Activated CD4-positive, alpha-beta T cell treated with anti-CD3 and anti-CD28 coated beads for 48 hours (primary cell): ENCODE data around the gene MTA1.

Experiments
- DNase-seq: peaks from one replicate; pipeline ENCODE4 v3.0.0-alpha.2; 2020

The MTA1 gene

DNA sequence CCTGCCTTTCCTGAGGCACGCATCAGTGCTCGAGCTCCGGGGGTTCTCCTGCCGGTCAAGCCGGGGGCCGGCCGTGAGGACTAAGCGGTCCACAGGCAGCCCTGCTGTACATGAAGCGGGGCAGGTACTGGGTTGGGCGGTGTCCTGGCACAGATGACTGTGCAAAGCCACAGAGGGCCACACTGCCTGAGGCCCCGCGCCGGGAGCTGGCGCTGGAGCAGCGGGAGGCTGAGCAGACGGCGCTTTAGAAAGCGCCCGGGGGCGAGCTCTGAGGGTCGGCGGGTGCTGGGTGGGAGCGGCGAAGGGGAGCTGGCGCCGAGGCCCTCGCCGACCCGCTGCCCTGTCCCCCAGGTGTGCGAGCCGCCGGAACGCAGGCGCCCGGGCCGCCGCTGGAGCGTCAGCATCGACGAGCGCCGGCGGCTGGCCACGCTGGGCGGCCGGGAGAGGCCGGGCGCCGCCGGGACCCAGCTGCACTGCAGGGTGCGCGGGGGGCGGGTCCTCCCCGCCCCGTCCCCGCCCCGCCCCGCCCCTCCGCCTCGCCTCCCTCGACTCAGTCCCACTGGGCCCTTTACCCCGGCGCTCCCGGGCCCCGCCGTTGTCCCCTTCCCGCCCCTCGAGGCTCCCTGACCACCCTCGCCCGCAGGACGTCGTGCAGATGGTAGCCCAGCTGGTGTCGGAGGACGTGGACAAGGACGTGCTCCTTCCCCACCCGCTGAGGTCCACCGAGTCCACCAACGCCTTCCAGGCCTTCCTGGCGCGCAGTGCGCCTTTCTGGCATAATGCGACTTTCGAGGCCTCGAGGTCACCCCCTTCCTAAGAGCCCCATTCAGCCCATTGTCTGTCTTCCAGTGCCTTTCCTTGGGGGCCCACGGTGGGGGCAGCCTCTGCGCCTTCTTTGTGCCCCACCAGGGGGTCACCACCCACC is 8.3 kb upstream of the MTA1 start:
- DNase-seq: no peak

DNA sequence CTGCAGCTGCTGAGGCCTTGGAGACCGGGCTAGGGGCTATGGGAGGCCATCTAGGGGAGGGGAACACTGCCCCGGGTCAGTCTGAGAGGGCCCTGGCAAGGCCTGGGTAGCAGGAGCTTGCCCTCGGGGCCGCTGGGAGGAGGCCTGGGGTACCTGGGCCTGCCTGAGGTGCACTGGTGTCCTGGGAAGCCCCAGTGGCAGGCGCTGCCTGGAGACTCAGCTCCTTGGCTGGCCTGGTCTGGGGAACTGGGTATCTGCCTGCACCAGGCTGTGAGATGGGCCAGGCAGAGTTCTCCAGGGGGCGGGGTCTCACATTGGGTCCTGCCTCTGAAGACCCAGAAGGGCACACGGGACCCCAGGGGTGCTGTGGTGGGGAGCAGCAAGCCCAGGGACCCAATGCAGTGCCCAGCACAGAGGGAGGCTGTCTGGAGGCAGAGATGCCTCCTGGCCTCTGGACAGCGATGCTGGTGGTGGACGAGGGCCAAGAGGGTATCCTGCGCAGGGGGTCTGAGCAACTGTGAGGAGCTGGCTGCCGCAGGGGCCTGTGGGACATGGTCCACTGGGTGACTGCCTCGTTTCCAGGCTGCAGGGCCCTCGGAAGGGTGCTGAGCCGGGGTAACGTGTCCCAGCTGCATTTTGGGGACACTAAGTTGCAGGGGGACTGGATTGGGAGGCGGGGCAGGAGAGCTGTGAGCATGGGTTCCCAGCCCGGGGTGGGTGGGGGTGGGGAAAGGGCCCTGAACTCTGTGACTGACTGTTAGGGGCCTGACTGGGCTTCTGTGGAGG is 7.4 kb upstream of the MTA1 start:
- DNase-seq: no peak

DNA sequence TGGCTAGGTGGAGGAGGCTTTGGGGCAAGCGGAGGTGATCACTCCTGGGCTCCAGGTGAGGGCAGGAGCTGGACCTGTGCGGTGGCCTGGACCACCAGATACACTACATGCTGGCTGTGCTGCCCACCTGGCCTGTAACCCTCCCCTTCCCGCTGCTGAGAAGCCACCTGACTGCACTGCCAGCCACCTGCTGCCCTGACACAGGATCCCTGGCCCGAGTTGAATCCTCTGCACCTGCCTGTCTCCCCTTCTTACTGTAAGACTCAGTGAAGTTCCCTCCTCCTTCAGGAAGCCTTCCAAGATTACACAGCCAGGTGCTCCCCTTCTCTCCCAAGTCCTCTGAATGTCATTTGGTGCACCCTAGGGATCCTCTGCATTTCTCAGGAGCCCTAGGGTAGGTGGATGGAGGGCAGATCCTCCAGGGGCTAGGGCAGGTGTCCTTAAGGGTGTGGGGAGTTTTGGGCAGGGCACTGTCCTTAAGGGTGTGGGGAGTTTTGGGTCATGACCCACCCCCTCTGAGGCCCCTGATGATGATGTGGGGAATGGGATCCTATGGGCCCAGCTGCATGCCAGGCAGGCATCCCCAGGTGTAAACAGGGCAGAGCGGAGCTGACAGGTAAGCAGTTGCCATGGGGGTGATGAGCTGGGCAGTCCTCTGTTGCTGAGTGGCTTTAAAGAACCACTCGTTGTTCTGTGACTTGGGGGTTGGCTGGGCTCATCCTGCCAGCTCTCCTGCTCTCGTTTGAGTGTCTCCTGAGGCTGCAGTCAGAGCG is 6.7 kb upstream of the MTA1 start:
- no peak for DNase-seq

DNA sequence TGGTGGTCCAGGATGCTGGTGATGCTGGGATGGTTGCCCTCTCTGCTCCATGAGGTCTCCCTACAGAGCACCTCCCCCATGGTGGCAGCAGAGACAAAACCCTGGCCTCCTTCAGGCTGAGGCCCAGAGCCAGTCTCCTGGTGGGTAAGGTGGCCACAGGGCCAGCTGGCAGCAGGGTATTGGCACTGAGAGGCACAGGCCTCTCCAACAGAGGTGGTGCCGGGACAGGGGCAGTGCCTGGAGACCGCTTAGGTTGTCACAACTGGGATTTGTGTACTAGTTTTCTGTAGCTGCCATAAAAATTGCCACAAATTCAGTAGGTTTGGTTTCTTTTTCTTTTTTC is 6.1 kb upstream of the MTA1 start:
- DNase-seq: no peak

DNA sequence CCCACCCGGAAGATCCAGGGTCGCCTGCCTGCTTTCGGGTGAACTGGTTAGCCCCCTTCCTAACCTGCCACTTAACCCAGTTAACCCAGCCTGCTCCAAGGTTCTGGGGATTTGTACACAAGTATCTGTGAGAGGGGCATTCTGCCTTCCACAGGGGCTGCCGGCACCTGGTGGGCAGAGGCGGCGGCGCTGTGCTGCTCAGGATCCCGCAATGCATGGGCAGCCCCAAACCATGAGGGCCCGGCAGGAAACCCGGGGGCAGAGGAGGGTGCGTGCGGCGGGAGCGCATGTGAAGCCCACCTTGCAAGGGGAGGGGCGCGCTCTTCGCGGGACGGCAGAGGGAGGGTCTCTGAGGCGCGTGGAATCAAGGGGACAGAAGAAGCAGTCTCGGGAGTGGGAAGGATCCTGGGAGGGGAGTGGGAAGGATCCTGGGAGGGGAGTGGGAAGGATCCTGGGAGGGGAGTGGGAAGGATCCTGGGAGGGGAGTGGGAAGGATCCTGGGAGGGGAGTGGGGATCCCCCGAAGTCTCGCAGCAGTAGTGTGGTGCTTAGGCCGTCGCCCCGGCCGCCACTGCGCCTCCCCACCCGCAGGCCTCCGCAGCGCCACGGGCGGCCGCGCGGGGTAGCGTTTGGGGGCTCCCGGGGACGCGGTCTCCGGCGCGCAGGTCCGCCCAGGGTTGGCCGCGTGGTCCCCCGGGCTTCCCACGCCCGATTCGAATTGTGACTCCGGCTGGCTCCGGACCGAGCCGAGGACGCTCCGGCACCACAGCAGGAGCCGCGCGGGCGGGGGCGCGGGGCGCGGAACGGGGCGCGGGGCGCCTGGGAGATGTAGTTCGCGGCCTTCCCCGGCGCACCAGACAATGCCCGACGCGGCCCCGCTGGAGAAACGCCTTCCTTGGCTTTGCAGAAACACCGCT is 4.9 kb upstream of the MTA1 start:
- DNase-seq: peak; percentile 85

DNA sequence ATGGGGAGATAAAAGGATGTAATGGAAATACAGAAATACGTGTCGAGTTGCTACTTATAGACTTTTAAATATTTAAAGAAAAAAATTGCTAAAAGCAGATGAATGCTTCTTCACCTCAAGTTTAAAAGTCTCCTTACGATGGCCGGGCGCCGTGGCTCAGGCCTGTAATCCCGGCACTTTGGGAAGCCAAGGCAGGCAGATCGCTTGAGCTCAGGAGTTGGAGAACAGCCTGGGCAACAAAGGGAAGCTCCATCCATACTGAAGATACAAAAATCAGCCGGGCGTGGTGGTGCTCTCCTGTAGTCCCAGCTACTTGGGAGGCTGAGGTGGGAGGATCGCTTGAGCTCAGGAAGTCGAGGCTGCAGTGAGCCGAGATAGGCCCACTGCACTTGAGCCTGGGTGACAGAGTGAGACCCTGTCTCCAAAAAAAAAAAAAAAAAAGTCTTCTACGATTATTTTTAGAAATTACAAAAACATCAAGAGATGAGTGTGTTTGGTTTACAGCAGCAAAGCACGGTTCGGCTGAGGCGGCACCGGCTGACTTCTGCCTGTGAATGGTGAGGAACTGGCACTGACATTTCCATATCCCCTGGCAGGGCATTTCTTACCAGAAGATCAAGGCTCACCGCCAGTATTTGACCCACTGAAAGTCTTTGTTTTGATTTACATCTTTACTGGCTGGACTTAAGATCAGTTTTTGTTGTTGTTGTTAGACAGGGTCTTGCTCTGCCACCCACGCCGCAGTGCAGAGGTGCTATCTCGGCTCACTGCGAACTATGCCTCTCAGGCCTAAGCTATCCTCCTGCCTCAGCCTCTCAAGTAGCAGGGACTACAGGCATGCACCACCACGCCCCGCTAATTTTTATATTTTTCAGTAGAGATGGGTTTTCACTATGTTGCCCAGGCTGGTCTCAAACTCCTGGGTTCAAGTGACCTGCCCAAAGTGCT is 3.9 kb upstream of the MTA1 start:
- DNase-seq: no peak

DNA sequence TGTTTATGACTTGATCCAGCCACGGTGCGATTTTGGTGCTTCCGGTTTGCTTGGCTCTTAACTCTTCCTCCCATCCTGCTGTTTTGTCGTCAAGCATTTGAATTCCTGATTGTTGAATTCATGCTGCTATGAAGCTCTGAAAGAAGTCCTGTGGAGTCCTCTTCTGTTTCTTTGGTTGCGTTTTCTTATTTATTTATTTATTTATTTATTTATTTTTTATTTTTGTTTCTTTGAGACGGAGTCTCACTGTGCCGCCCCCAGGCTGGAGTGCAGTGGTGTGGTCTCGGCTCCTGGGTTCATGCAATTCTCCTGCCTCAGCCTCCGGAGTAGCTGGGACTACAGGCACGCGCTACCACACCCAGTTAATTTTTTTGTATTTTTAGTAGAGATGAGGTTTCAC is 3.0 kb upstream of the MTA1 start:
- DNase-seq: no peak

DNA sequence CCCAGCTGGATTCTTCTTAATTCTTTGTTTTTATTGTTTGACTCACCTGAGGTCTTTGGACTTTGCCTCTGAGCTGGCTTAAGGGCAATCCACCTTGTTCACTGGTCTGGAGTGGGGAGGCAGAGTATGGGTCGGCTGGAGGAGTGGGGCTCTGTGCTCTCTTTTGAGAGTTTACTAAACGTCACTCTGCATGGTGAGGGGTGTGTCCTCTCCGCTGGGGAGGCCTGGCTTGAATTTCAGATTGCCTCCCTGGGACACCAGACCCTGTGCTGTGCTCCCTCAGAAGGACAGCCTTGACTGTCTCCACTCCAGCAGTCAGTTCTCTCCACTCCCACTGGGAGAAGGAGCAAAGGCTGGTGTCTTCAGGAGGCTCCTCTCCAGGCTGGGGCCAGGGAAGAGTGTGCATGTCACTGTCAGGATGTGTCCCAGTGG is 1.9 kb upstream of the MTA1 start:
- no peak for DNase-seq

DNA sequence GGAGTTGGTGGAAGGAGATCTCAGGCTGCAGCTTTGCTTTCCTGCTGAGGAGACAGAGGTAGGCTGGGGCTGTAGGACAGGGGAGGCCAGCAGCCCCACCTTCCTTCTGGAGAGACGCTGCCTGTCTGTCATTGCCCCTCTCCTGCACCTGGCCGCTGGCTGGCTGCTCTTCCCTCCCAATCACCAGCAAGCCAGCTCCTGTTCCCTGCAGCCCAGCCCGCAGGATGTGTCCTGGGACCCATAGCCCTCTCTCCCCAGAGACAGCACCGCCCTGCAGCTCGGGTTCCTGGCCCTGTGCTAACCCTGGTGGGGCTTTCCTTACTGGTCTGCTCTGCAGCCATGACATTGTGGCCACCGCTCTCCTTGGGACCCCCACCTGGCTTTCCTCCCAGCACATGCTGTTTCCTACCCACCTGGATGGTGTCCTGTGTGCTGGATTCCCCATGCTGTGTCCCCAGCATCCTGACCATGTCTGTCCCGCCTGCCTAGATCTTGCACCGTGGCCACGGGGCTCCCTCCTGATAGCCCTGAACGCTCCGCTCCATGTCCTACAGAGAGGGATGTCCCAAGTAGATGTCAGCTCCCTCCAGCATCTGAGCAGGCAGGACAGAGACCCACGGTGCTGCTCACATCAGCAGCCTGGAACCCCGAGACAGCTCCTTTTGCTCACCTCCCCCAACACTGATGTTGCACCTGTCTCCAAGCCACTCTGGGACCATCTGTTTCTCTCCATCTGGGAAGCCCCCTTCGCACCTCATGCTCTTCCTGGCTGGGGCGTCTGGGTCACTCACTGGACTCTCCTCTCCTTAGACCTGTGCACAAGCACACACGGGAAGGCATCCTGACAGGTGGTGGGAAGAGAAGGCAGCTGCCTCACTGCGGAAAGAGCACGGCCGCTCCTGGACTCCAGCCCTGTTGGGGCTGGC is 1.1 kb upstream of the MTA1 start:
- DNase-seq: no peak

DNA sequence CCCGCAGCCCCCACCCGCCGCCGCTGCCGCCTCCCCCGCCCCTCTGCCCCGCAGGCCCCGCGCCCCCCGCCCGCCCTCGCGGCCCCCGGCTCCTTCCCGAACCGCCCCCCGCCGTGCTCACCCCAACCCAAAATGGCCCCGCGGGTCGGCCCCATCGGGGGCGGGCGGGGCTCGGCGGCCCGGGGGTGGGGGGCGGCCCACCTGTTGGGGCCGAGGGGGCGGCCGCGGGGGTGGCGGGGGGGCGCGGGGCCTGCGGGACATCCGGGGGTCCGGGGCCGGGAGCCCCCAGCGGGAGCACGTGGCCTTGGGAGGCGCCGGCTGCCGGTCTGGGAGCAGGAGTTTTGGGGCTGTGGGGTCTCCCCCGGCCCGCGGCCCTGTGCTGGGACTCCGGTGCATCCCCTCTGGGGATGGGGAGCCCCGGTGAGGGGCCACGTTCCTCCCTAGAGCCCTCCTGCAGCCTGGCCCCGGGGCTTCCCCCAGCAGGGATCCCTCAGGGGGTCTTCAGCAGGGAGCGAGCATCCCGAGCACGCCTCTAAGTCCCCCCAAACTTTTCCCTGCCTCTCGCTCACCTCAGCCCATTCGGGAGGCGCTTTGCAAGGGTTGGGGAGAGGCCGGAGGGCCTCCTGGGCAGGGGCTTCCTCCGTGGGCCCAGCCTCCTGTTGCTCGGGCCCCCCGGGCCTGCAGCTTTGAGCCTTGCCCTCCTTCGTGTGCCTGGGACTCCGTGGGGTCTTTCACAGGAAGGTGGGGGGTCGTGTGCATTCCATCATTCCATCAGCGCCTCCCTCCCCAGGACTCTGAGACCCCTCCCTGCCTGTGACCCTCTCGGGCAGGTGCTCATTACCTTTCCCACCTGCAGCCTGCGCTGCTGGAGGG is 710 bp downstream of the MTA1 start:
- no peak for DNase-seq

DNA sequence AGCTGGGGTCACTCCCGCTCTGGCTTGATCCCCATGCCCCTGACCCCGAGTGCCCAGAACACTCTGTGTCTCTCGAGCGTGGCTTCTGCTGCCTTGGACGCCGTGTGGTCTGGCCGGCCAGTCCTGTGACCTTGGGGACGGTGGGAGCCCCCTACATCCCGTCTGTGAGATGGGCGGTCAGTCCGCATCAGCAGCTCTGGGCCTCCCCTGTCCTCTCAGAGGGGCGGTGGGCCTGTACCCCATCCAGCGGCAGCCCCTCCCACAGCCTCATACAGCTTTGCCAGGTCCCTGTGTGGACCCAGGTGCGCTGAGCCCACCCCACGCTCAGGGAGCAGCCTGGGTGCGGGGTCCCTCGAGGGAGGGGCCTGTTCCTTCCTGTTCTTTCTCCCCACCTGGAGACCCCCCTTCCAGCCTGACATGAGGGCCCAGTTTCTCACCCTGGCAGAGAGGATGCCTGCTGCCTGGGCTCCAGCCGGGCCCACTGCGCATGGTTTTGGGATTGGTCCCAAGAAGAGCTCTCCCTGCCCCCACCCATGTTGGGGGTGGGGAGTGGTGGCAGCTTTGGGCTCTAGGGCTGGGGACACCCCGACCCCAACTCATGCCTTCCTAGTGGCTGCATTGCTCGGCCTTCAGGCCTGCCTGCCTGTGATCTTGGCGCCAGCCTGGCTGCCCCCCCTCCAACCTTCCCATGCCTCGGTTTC is 1.5 kb downstream of the MTA1 start:
- DNase-seq: no peak

DNA sequence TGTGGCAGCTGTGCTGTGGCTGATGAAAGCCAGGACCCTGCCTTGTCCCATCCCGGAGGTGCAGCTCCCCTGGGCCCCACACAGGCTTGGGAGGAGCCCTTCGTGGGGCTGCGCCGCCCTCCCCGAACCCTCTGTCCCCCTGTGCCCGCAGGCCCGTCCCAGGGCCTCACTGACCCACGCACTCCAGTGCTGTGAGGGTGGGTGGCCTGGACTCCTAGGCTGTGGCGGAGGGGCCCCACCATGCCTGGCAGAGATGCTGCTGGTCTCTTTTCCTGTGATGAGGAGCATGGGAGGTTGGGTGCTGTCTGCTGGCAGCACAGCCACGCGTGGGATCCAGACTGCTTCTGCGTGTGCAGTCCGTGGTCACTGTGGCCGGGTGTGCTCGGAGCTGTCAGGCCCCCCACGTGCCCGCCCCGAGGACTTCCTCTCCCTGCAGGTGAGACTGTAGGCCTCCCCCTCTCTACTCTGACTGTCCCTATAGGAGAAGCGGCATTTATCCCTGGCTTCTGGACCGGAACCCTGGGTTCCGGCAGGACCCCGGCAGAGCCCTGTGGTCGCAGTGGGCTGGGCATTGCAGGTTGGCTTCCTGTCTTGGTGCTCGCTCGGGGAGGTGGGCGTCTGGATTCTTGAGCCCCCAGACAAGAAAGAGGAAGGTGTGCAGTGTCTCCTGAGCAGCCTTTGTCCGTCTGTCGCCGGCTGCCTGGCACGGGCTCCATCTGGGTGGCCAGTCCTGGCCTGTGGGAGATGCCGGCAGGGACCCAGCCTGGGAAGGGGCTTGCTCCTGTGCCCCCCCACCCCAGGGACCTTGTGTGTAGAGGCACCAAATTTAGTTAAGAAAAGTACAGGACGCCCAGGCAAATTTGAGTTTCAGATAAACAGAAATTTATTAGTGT is 2.3 kb downstream of the MTA1 start:
- no peak for DNase-seq

DNA sequence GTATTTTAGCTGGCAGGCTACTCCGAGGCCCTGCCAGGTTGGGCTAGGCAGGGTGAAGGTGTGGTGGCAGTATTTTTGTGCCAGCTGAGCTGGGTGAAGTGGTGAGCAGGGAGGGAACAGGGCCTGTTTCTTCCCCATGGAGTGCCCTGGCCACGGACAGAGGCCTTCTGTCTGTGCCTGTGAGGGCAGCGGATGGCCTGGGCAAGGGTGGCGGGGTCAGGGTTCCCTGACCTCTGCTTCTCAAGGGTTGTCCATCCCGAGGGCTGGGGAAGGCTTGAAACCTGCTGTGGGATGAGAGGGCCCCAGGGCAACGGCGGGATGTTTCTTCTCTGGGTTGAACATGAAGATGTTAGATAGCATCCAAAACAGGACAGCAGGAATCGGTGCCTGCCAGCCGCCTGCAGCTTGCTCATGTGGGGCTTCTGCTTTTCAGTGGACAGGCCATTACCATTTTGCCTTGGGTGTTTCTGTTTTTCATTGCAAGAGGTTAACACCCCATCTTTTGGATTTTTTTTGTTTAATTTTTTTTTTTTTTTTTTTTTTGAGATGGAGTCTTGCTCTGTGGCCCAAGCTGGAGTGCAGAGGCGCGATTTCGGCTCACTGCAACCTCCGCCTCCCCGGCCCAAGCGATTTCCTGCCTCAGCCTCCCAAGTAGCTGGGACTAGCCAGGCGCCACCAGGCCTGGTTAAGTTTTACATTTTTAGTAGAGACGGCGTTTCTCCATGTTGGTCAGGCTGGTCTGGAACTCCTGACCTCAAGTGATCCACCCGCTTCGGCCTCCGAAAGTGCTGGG is 3.3 kb downstream of the MTA1 start:
- no peak for DNase-seq

DNA sequence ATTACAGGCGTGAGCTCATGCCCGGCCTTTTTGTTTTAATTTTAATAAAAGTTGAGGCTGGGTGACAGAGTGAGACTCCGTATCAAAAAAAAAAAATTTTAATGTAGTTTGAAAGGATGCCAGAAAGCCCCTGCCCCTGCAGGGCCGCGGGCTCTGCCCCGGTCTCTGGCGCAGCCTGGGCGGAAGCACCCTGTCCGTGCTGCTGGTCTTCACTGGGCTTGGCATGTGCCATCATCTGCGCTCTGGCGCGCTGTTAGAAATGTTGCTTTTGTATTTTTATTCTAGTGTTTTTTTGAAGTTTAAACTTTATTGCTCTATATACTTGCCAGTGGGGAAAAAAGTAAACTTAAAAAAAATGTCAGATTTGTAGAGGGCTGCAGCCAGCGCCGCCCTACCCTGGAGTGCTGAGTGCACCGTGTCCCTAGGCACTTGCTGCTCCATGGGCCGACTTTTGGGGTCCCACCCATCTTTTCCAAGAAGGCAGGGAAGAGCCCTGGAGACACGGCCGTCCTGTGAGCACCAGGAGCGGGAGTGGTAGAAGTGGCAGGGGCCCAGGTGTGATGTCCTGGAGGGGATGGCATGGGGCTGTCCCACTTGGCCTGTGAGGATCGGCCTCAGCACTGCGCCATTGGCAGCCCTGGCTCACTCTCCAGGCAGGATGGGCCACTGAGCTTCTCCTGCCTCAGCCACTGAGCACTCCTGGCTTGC is 4.0 kb downstream of the MTA1 start:
- DNase-seq: no peak

DNA sequence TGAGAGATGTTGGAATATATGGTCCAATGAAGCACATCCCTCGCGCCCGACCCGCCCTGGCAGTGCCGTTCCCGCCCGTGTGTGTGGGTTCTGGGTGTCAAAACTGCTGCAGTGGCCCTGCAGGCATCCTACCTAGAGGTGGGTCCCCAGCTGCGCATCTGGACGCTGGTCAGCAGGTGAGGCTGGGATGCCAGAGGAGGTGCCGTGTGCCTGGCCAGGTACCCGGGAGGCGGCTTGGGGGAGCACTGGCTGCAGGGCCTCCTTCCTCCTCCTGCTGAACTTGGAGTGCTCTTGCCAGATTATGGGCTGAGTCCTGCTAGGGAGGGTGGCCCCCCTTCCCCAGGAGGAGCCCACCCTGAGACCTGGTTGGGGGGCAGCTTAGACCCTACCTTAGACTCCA is 5.2 kb downstream of the MTA1 start:
- DNase-seq: no peak

DNA sequence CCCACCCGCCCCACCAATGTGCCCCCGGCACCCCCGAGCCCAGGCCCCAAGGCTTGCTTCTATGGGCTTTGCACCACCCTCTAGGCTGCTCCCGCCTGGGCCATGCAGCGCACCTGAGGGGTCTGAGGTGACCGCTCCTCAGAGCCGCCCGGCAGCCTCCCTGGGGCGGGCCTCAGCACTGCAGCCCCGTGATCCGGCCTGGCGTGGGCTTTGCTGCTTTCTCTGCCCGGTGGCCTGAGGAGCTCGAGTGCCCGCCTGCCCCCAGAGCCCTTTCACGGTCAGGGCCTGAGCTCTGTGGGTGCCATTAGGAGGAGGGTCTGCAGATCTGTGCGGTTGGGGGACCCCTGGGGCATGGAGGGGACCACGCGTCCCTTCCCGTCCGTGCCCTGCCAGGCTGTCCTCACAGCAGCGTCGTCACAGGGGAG is 6.2 kb downstream of the MTA1 start:
- DNase-seq: no peak
